ENCODE results near the gene ISM1. TPM values are rescaled to one million over a fixed set of nuclear protein-coding genes. Genes with fewer than 3 reads are reported as not detected.
A peak's percentile ranks its signal among the peaks of the same experiment; 100 is the strongest.

ISM1 gene
- total RNA-seq, 1 donor from 2014 or later, result 8.4 TPM

GRCh38 chr20:13313201-13313600 is 92.1 kb downstream of the ISM1 start:
- DNase-seq (ENCODE audit: low spot score), result no peak

DNA sequence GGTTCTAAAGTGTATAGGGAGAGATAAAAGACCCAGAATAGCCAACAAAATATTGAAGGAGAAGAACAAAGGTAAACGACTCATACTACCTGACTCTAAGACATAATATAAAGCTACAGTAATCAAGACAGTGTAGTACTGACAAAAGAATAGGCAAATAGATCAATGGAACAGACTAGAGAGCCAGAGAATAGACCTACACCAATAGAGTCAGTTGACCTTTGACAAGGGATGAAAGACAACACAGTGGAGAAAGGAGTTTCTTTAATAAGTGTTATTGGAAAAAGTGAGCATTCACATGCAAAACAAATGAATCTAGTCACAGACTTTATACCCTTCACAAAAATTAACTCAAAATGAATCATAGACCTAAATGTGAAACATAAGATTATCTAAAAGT is 96.4 kb downstream of the ISM1 start:
- DNase-seq (ENCODE audit: low spot score), result no peak

GRCh38 chr20:13318871-13319521 is 97.9 kb downstream of the ISM1 start:
- DNase-seq (ENCODE audit: low spot score), result no peak

DNA sequence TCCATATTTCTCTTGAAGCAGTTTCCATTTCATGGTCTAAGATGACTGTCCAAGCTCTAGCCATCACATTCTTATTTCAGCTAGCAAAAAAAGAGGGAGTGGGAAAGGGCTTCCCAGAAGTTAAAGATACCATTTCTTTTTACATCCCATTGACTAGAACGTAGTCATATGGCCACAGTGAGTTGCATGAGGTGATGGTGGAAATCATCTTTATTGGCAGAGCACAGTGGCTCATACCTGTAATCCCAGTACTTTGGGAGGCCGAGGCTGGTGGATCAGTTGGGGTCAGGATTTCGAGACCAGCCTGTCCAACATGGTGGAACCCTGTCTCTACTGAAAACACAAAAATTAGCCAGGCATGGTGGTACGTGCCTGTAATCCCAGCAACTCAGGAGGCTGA is 99.6 kb downstream of the ISM1 start:
- DNase-seq (ENCODE audit: low spot score), result no peak

- DNase-seq (ENCODE audit: low spot score), result no peak
Observed at GRCh38 chr20:13321416-13321815, 100.3 kb downstream of the ISM1 start.

DNA sequence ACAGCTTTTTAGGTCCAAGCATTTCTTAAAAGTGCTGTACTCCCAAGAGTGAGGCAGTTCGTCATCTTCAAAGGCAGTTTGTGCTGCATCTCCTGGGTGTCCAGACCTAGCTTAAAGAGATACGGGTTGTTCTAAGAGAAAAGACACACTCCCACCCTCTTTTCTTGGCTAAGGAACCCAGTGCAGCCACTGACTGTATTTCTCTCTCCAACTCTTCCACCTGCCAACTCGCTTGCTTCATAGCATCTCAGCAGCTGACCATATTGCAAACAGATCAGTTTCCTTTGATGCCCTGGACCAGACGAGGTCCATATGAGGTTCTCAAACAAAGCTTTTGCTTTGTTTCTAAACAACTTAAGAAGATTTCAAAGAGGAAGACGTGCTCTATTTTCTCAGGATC is 101.1 kb downstream of the ISM1 start:
- no peak for DNase-seq (ENCODE audit: low spot score)

DNA sequence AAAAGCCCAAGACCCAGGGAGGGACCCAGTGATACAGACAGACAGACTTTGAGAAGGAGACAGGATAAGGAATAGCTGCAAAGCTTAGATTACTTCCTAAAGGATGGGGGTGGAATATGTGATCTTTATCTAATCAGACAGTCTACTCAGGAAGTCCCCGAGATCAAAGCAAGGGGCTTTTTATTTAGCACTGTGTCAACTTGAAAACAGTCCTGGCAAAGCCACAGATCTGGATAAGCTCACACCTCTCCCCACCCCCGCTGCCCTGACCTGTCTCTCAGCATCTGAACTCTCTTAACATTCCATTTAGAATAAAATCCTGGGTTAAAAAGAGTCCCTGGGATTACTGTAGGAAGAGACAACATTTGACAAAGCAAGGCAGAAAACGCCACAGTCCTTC is 101.5 kb downstream of the ISM1 start:
- no peak for DNase-seq (ENCODE audit: low spot score)

GRCh38 chr20:13325033-13325432 is 104.0 kb downstream of the ISM1 start:
- no peak for DNase-seq (ENCODE audit: low spot score)

- no peak for DNase-seq (ENCODE audit: low spot score)
Observed at GRCh38 chr20:13325796-13326340, 104.8 kb downstream of the ISM1 start.

DNA sequence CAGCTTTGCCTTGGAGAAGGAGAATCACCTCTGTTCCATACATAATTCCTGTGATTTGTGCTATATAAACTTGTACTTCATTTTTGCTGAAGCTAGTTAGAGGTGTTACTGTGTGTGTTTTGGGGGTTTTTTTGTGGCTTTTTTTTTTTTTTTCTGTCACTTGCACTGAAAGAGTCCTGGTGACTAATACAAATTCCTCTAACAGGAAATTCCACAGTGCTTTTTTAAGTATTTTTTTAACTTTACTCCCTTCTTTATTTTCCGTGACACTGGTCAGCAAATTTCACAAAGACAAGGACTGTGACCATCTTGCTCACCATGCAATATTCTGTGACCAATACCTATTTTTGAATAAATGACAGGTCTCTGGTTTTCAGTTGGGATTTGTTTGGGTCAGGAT is 110.5 kb downstream of the ISM1 start:
- no peak for DNase-seq (ENCODE audit: low spot score)

DNA sequence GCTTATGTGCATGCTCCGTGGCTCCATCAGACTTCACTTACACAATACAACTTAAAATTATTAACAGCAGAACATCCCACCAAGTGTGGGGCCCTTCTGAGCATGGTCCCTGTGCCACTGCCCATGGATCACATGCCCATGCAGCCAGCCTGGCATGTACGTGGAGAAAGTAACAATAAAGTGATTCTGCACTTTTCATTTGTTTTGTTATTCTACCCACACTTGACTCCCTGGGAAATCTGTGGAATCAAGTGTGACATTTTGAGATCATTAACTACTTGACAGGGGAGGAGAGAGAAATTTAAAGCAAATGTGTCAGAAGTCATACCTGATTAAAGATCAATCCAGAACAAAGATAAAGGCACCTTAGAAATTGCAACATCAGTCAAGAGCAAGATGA is 112.0 kb downstream of the ISM1 start:
- no peak for DNase-seq (ENCODE audit: low spot score)

- DNase-seq (ENCODE audit: low spot score), result no peak
Observed at GRCh38 chr20:13333793-13334192, 112.7 kb downstream of the ISM1 start.

- DNase-seq (ENCODE audit: low spot score), result no peak
Observed at GRCh38 chr20:13336308-13337089, 115.4 kb downstream of the ISM1 start.

- no peak for DNase-seq (ENCODE audit: low spot score)
Observed at GRCh38 chr20:13337090-13337784, 116.2 kb downstream of the ISM1 start.

GRCh38 chr20:13338097-13338661 is 117.1 kb downstream of the ISM1 start:
- DNase-seq (ENCODE audit: low spot score), result no peak

- no peak for DNase-seq (ENCODE audit: low spot score)
Observed at GRCh38 chr20:13338999-13339411, 117.9 kb downstream of the ISM1 start.

DNA sequence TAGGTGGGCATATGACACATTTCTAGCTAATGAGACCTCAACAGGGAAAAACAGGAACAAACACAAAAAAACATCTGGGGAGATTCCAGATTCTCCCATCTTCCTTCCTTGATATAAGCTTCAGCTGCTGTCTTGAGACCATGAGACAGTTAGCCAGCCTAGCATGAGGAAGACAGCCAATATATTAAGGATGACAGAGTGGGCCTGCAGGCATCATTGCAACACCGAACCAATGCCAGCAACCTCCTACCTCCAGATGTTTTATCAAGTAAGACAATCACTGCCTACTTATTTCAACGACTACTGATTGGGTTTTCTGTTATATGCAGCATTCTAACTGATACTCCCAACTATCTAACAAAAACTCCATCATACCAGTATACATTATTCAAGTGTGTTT is 119.0 kb downstream of the ISM1 start:
- no peak for DNase-seq (ENCODE audit: low spot score)

- DNase-seq (ENCODE audit: low spot score), result no peak
Observed at GRCh38 chr20:13341737-13342393, 120.8 kb downstream of the ISM1 start.

GRCh38 chr20:13342469-13343242 is 121.6 kb downstream of the ISM1 start:
- DNase-seq (ENCODE audit: low spot score), result peak; percentile 57

DNA sequence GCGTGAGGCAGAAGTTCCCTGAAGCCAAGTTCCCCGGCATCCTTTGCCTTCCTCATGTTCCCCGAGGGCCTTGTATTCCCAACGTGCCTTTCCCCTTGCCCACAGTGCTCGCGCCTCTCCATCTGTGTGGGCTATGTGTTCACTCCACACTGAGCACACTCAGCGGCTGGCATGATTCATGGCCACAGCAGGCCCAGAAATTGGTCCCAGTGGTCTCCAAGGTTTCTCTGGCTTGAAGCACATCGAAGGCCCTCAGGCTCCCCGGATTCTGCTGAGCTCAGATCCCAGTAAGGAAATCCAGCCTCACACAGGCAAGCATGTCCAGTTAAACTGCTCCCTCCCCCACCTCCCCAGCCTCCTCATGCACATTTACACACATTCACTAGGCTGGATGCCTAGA is 123.6 kb downstream of the ISM1 start:
- no peak for DNase-seq (ENCODE audit: low spot score)
